Right cardiac atrium (tissue), 5 donors: Measurements from ENCODE around the gene CHST9. TPM values are rescaled to one million over a fixed set of nuclear protein-coding genes. Genes with fewer than 3 reads are reported as not detected.
"Not testable (repeated sequence)": the region's sequence is repeated elsewhere in the genome, so short reads cannot be mapped to it uniquely, and the experiment has no call there.

Experiments used
- ATAC-seq, 2 donors: fragments of 200-7000 bp; cut with Tn5 transposase; one replicate each; pipeline versions ENCODE4 v1.8.0 to v1.9.1; 2020; ENCODE audit warnings: moderate library complexity in 2 of 2, mild to moderate bottlenecking in 1 of 2
- DNase-seq, 3 donors: peaks; one replicate each; pipeline ENCODE4 v3.0.0-alpha.2; 2020
- H3K27ac ChIP-seq: one replicate; pipeline ENCODE4 v1.5.1; 2013; ENCODE audit warnings: mild to moderate bottlenecking, low read length, control low read depth, moderate library complexity
- H3K27me3 ChIP-seq: one replicate; pipeline ENCODE4 v1.6.1; 2013; ENCODE audit not compliant: control insufficient read depth, insufficient read depth
- H3K4me1 ChIP-seq: one replicate; pipeline ENCODE4 v1.6.1; 2013; ENCODE audit warnings: low read length; ENCODE audit not compliant: control insufficient read depth, insufficient read depth
- H3K4me3 ChIP-seq: one replicate; pipeline ENCODE4 v1.5.1; 2013; ENCODE audit warnings: low read length, control low read depth
- H3K9me3 ChIP-seq: one replicate; pipeline ENCODE4 v1.6.1; 2013; ENCODE audit warnings: low read length; ENCODE audit not compliant: control insufficient read depth
- WGBS: extraction: QIAGEN DNeasy Blood & Tissue Kit; methylation state at CpG from one replicate; pipeline ENCODE4 v1.1.7; 2013; 5-methylcytosine and 5-hydroxymethylcytosine counted together
- intact Hi-C, 4 donors: fragments of 100-400 bp; cut with DNase I; formaldehyde crosslinking; loops; one replicate each; pipeline versions ENCODE4 v1.11.0 to v1.14.0; 2022 to 2023
- long read RNA-seq, 4 donors: library from polyadenylated mRNA; unstranded; transcript quantifications; one replicate each; pipeline ENCODE4 v2.0.0, GENCODE V29; 2020 to 2021
- polyA plus RNA-seq: library from polyadenylated mRNA; stranded (reverse); fragments of 200-250 nt; gene quantifications from one replicate; pipeline ENCODE4 v1.2.3, GENCODE V29; 2013
- total RNA-seq, 4 donors: library from RNA; stranded (reverse); fragmentation: NEBNext Ultra II Directional; extraction: Animal tissue kit (Norgen Biotek cat#: 25700); gene quantifications; one replicate each; pipeline ENCODE4 v1.2.1, GENCODE V29; 2021
- donor health status: healthy with polysubstance abuse.
- donor health status: DM: no; HTN: yes; CAD: no.
- donor health status: DM: no; HTN: no; CAD: no.
- donor health status: DM: no; HTN: yes; CAD: no; lungs with severe emphysema.
- donor health status: DM: yes; HTN: yes; CAD: no.

Gene CHST9
- total RNA-seq = under 1 TPM; 0.21 to 0.72 (median 0.45) TPM
- 1.3 TPM for polyA plus RNA-seq
- long read RNA-seq, donor 1 = 0 reads
- long read RNA-seq, donor 2 = 0 reads
- long read RNA-seq, donor 3, full-length matches to known transcripts = 2 of 3 reads
- long read RNA-seq, donor 3, partial matches to known transcripts = 0 of 3 reads
- long read RNA-seq, donor 3, other reads (novel, unspliced or antisense) = 1 of 3 reads
- long read RNA-seq, donor 4, full-length matches to known transcripts = 1 of 1 reads
- long read RNA-seq, donor 4, partial matches to known transcripts = 0 of 1 reads
- long read RNA-seq, donor 4, other reads (novel, unspliced or antisense) = 0 of 1 reads

- intact Hi-C loops = no loop called here
- DNase-seq (peak; percentile 8 to 55 (median 55)), ATAC-seq (peak; percentile 74 to 79)
Observed at GRCh38 chr18:27185025-27185763, at the start of gene CHST9. Gene CHST9 (minus strand): TSS chr18:27185308. CDS start chr18:27142809, 42,499 bp downstream.

GRCh38 chr18:27232355-27232754 lies 47.2 kb upstream of the CHST9 start:
- 77% methylated on average over 6 of the region's 6 CpGs for WGBS
- H3K27ac ChIP-seq, H3K4me1 ChIP-seq, DNase-seq, H3K4me3 ChIP-seq, ATAC-seq, H3K9me3 ChIP-seq, H3K27me3 ChIP-seq: not testable (repeated sequence)
- intact Hi-C loops = loop anchor here in 1 of 4 donors (10.0 kb wide), 1 partner anchor 82 kb away; no protein-coding TSS in a partner anchor

More at GRCh38 chr18:27185025-27185763, at the start of gene CHST9:
- H3K4me1 ChIP-seq = no peaks in the 10 kb centered on the region
- H3K27ac ChIP-seq = no peak within 1 kb of the TSS
- peak within 1 kb of the TSS; percentile 67 for H3K4me3 ChIP-seq
- 3% methylated on average over 67 of the region's 67 CpGs for WGBS
- no peaks in the 10 kb centered on the region for H3K9me3 ChIP-seq
- no peaks in the 10 kb centered on the region for H3K27me3 ChIP-seq

GRCh38 chr18:27231671-27232070 lies 46.6 kb upstream of the CHST9 start:
- DNase-seq, ATAC-seq, H3K4me3 ChIP-seq, H3K9me3 ChIP-seq, H3K27me3 ChIP-seq, H3K4me1 ChIP-seq, H3K27ac ChIP-seq: not testable (repeated sequence)
- intact Hi-C loops = loop anchor here in 1 of 4 donors (10.0 kb wide), 1 partner anchor 83 kb away; no protein-coding TSS in a partner anchor
- 68% methylated on average over 6 of the region's 6 CpGs for WGBS

- WGBS = 70% methylated on average over 5 of the region's 5 CpGs
- not testable (repeated sequence) for H3K4me1 ChIP-seq, DNase-seq, ATAC-seq, H3K9me3 ChIP-seq, H3K4me3 ChIP-seq, H3K27ac ChIP-seq, H3K27me3 ChIP-seq
- intact Hi-C loops = loop anchor here in 1 of 4 donors (10.0 kb wide), 1 partner anchor 84 kb away; no protein-coding TSS in a partner anchor
Observed at GRCh38 chr18:27231221-27231620, 46.1 kb upstream of the CHST9 start.

GRCh38 chr18:27227721-27228120 lies 42.6 kb upstream of the CHST9 start:
- Histone ChIP-seq H3K27ac (no peak overlapping the region), H3K27me3 (no peaks in the 10 kb centered on the region), H3K4me1 (no peaks in the 10 kb centered on the region), H3K4me3 (no peak overlapping the region), H3K9me3 (no peaks in the 10 kb centered on the region)
- no peak for DNase-seq
- no peak for ATAC-seq
- WGBS = 84% methylated on average over 1 of the region's 1 CpG
- intact Hi-C loops = no loop called here

- Histone ChIP-seq H3K9me3 (no peaks in the 10 kb centered on the region), H3K27me3 (no peaks in the 10 kb centered on the region), H3K4me3 (no peak overlapping the region), H3K27ac (no peak overlapping the region), H3K4me1 (no peaks in the 10 kb centered on the region)
- intact Hi-C loops = no loop called here
- no peak for DNase-seq
- 66% methylated on average over 5 of the region's 5 CpGs for WGBS
- no peak for ATAC-seq
Observed at GRCh38 chr18:27226556-27227075, 41.5 kb upstream of the CHST9 start.

GRCh38 chr18:27225947-27226481 lies 40.9 kb upstream of the CHST9 start:
- WGBS = 85% methylated on average over 7 of the region's 7 CpGs
- intact Hi-C loops = no loop called here
- Histone ChIP-seq H3K9me3 (no peaks in the 10 kb centered on the region), H3K27ac (no peak overlapping the region), H3K4me1 (no peaks in the 10 kb centered on the region), H3K4me3 (no peak overlapping the region), H3K27me3 (no peaks in the 10 kb centered on the region)
- no peak for DNase-seq
- ATAC-seq = no peak

- 46% methylated on average over 4 of the region's 4 CpGs for WGBS
Observed at GRCh38 chr18:27223526-27224291, 38.6 kb upstream of the CHST9 start.

GRCh38 chr18:27214831-27215230 lies 29.7 kb upstream of the CHST9 start:
- DNase-seq (no peak), ATAC-seq (no peak)
- intact Hi-C loops = no loop called here
- H3K4me3 ChIP-seq = no peak overlapping the region
- no peaks in the 10 kb centered on the region for H3K27me3 ChIP-seq
- 65% methylated on average over 1 of the region's 1 CpG for WGBS
- no peak overlapping the region for H3K27ac ChIP-seq
- H3K4me1 ChIP-seq = no peaks in the 10 kb centered on the region
- no peaks in the 10 kb centered on the region for H3K9me3 ChIP-seq

More at GRCh38 chr18:27223526-27224291, 38.6 kb upstream of the CHST9 start:
- Histone ChIP-seq H3K4me3 (no peak overlapping the region), H3K4me1 (no peaks in the 10 kb centered on the region), H3K27me3 (no peaks in the 10 kb centered on the region), H3K9me3 (no peaks in the 10 kb centered on the region), H3K27ac (no peak overlapping the region)
- ATAC-seq = no peak
- no peak for DNase-seq
- intact Hi-C loops = no loop called here

- intact Hi-C loops = no loop called here
- no peak for ATAC-seq
- WGBS = 34% methylated on average over 1 of the region's 1 CpG
Observed at GRCh38 chr18:27213123-27213717, 28.1 kb upstream of the CHST9 start.

More at GRCh38 chr18:27213123-27213717, 28.1 kb upstream of the CHST9 start:
- Histone ChIP-seq H3K9me3 (no peaks in the 10 kb centered on the region), H3K4me3 (no peak overlapping the region), H3K27ac (no peak overlapping the region), H3K4me1 (no peaks in the 10 kb centered on the region), H3K27me3 (no peaks in the 10 kb centered on the region)
- DNase-seq = no peak
